Endothelial cell of umbilical vein (primary cell): Measurements from ENCODE around the gene INHBC. TPM values are rescaled to one million over a fixed set of nuclear protein-coding genes. Genes with fewer than 3 reads are reported as not detected.

ENCODE experiments used
- BruUV-seq: library from RNA; stranded (reverse); fragments of 400-500 nt; replicated peaks from 2 replicates; lab custom pipeline; 2021; lab: Mats Ljungman, UMichigan
- CTCF ChIA-PET: fragments of 300-600, 350-600 bp; sonication (Branson Sonifier 250); formaldehyde crosslinking; loops from one replicate; lab custom pipeline; 2021; ENCODE audit warnings: antibody characterized with exemption, inconsistent platforms; lab: Charles Lee
- POLR2A ChIA-PET: fragments of 300-600, 350-600 bp; sonication (Branson Sonifier 250); formaldehyde crosslinking; loops from one replicate; lab custom pipeline; 2021; ENCODE audit warnings: antibody characterized with exemption, inconsistent platforms; lab: Charles Lee
- DNase-seq: peaks from one replicate; pipeline ENCODE4 v3.0.0-alpha.2; 2011; ENCODE audit warnings: low read depth, low spot score
- FAIRE-seq: peaks from 2 replicates; lab custom pipeline; 2011; peaks lifted over from hg19 to GRCh38; lab: Jason Lieb, UNC
- H2AFZ ChIP-seq: 2 replicates; pipeline ENCODE4 v1.6.0; 2012; ENCODE audit warnings: low read depth, low read length, control low read depth, inconsistent platforms
- H3K27ac ChIP-seq: 2 replicates; pipeline ENCODE4 v1.5.1; 2011; ENCODE audit warnings: low read depth, mild to moderate bottlenecking, control low read depth, low read length, moderate library complexity; ENCODE audit not compliant: insufficient read depth
- H3K27me3 ChIP-seq, 2 experiments: 2 replicates each; pipeline versions ENCODE4 v1.6.0 to v1.6.1; 2011; ENCODE audit warnings: low read length in 2 of 2, mixed read lengths in 1 of 2; ENCODE audit not compliant: control insufficient read depth in 2 of 2, insufficient read depth in 2 of 2
- H3K36me3 ChIP-seq, 2 experiments: 2 replicates in 1 of 2; 3 replicates in 1 of 2; pipeline ENCODE4 v1.5.1; 2011; ENCODE audit warnings: low read length in 2 of 2, mild to moderate bottlenecking in 1 of 2, moderate library complexity in 1 of 2; ENCODE audit not compliant: control insufficient read depth in 2 of 2, insufficient read depth in 2 of 2; ENCODE audit errors: extremely low read depth in 1 of 2
- H3K4me1 ChIP-seq: 3 replicates; pipeline ENCODE4 v1.5.1; 2011; ENCODE audit warnings: mild to moderate bottlenecking, low read length; ENCODE audit not compliant: control insufficient read depth, insufficient read depth; ENCODE audit errors: extremely low read depth
- H3K4me2 ChIP-seq: 2 replicates; pipeline ENCODE4 v1.6.1; 2011; ENCODE audit warnings: low read length, control low read depth, mixed read lengths; ENCODE audit not compliant: insufficient read depth
- H3K4me3 ChIP-seq, 3 experiments: fragments of 200-600 bp in 1 of 3; sonication (generic), shearing (Covaris generic) in 1 of 3; replicated peaks in 1 of 3; 2 replicates each; pipeline ENCODE4 v1.5.1; 2011 to 2016; ENCODE audit warnings: control low read depth in 3 of 3, low read length in 3 of 3, mild to moderate bottlenecking in 2 of 3, inconsistent platforms in 1 of 3, low read depth in 1 of 3, moderate library complexity in 1 of 3; ENCODE audit not compliant: insufficient read depth in 1 of 3
- H3K79me2 ChIP-seq: 2 replicates; pipeline ENCODE4 v1.6.0; 2012; ENCODE audit warnings: low read length, inconsistent platforms; ENCODE audit not compliant: control insufficient read depth, insufficient read depth
- H3K9ac ChIP-seq: replicated peaks from 2 replicates; pipeline ENCODE3; 2011; ENCODE audit warnings: low read length, control low read depth; ENCODE audit not compliant: insufficient read depth; ENCODE audit errors: extremely low read depth
- H3K9me1 ChIP-seq: replicated peaks from 3 replicates; pipeline ENCODE4 v1.6.0; 2011; ENCODE audit warnings: mild to moderate bottlenecking, low read length; ENCODE audit not compliant: control insufficient read depth, insufficient read depth; ENCODE audit errors: extremely low read depth
- H3K9me3 ChIP-seq: replicated peaks from 2 replicates; pipeline ENCODE4 v1.5.1; 2012; ENCODE audit warnings: low read length, inconsistent platforms; ENCODE audit not compliant: control insufficient read depth, insufficient read depth
- H4K20me1 ChIP-seq: replicated peaks from 2 replicates; pipeline ENCODE3; 2011; ENCODE audit warnings: mild to moderate bottlenecking, low read length; ENCODE audit not compliant: control insufficient read depth, insufficient read depth; ENCODE audit errors: extremely low read depth
- EZH2 ChIP-seq: IDR thresholded peaks from 2 replicates; pipeline ENCODE4 v1.6.1; 2012; ENCODE audit warnings: borderline replicate concordance, low read depth, mild to moderate bottlenecking, moderate library complexity, low read length, inconsistent platforms; ENCODE audit not compliant: severe bottlenecking
- POLR2A ChIP-seq: IDR thresholded peaks from 2 replicates; pipeline ENCODE4 v1.6.1; 2012; ENCODE audit warnings: low read depth, mild to moderate bottlenecking, control low read depth, low read length
- dilution Hi-C: fragments of 300-500 bp; cut with MboI; formaldehyde crosslinking; loops from one replicate; pipeline ENCODE4 v1.15.0; 2019; ENCODE audit warnings: low sequenced_read_pairs; ENCODE audit not compliant: extremely low pct_ligation_motif_present
- intact Hi-C: fragments of 100-400 bp; cut with micrococcal nuclease; formaldehyde crosslinking; loops from one replicate; pipeline ENCODE4 v1.10.0; 2022
- polyA plus RNA-seq, 4 experiments: library from polyadenylated mRNA; depleted of rRNA in 3 of 4; stranded (reverse) in 3 of 4; unstranded in 1 of 4; fragments of >200 nt; gene quantifications; 2 replicates each; pipeline versions ENCODE4 v1.2.1 to v1.2.3, GENCODE V29; 2011 to 2012; ENCODE audit warnings: missing spikeins in 1 of 4
- total RNA-seq: library from RNA; stranded (reverse); gene quantifications from 2 replicates; pipeline ENCODE4 v1.2.3, GENCODE V29; 2021
- TF ChIP-seq, protein P1 (sequence below), 2 donors: IDR thresholded peaks; 1 replicate in 1 of 2; 2 replicates in 1 of 2; pipeline ENCODE4 v1.5.1; 2011; ENCODE audit warnings: low read length in 2 of 2, mild to moderate bottlenecking in 2 of 2, moderate library complexity in 2 of 2, control low read depth in 1 of 2, inconsistent platforms in 1 of 2, low read depth in 1 of 2; ENCODE audit not compliant: insufficient read depth in 1 of 2; ENCODE audit errors: extremely low read depth in 1 of 2
- TF ChIP-seq, protein P2 (sequence below): IDR thresholded peaks from 2 replicates; pipeline ENCODE4 v1.6.1; 2011; ENCODE audit not compliant: insufficient read depth, insufficient read length

The INHBC gene
- total and polyA plus RNA-seq, 2 donors (not counting 3 experiments of a cell fraction or from before 2014, with no cell fraction given), result not detected

DNA sequence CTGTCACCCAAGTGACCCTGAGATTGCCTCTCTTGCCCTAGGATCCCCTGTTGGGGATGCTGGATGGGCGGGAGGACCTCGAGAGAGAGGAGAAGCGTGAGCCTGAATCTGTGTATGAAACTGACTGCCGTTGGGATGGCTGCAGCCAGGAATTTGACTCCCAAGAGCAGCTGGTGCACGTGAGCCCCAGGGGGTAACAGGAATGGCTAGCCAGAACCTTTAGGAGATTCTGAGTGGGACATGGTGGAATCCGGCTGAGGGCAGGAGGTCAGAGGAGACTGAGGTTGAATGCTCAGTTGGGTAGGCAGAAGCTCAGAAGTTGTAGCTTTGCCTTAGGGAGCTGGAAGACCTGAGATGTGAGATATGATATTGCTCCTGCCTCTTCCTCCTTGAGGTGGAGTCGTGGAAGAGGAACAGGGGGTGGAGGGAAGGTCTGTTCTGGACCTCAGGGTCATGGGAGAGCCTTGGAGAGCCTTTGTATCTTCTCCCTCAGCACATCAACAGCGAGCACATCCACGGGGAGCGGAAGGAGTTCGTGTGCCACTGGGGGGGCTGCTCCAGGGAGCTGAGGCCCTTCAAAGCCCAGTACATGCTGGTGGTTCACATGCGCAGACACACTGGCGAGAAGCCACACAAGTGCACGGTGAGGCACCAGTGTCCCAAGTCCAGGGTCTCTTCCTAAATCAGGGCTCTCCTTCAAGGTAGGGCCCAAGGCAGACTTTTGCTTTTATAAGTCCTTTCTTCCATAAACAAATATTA is 31.3 kb downstream of the INHBC start:
- H3K4me3 ChIP-seq, result no peak overlapping the region
- no peak overlapping the region for H2AFZ ChIP-seq
- no peaks in the 10 kb centered on the region for H3K9me1 ChIP-seq
- ChIA-PET CTCF (interaction anchor here (1.0 to 1.4 kb wide), 3 partner anchors 9 to 167 kb away, joined by 3 to 7 read pairs (median 3); partner anchors contain the start of genes B4GALNT1 and INHBE), POLR2A (no interaction called here)
- no peak overlapping the region for H3K9ac ChIP-seq
- H3K4me2 ChIP-seq, result no peak overlapping the region
- no peaks in the 10 kb centered on the region for H3K9me3 ChIP-seq
- H4K20me1 ChIP-seq, result no peaks in the 10 kb centered on the region
- no peak for TF ChIP-seq EZH2
- TF ChIP-seq, protein P1, sequence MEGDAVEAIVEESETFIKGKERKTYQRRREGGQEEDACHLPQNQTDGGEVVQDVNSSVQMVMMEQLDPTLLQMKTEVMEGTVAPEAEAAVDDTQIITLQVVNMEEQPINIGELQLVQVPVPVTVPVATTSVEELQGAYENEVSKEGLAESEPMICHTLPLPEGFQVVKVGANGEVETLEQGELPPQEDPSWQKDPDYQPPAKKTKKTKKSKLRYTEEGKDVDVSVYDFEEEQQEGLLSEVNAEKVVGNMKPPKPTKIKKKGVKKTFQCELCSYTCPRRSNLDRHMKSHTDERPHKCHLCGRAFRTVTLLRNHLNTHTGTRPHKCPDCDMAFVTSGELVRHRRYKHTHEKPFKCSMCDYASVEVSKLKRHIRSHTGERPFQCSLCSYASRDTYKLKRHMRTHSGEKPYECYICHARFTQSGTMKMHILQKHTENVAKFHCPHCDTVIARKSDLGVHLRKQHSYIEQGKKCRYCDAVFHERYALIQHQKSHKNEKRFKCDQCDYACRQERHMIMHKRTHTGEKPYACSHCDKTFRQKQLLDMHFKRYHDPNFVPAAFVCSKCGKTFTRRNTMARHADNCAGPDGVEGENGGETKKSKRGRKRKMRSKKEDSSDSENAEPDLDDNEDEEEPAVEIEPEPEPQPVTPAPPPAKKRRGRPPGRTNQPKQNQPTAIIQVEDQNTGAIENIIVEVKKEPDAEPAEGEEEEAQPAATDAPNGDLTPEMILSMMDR (IDR thresholded peaks at IDR 0.05; ENCODE audit: extremely low read depth in 1 of 2, insufficient read depth in 1 of 2, low read depth in 1 of 2, low read length in 2 of 2), result no peak
- TF ChIP-seq, protein P2, sequence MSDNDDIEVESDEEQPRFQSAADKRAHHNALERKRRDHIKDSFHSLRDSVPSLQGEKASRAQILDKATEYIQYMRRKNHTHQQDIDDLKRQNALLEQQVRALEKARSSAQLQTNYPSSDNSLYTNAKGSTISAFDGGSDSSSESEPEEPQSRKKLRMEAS, result no peak
- no peak for TF ChIP-seq POLR2A
- no peaks in the 10 kb centered on the region for H3K79me2 ChIP-seq
- intact Hi-C loops (no loop called here), dilution Hi-C loops (no loop called here)
- DNase-seq, result no peak
- H3K4me1 ChIP-seq, result peaks cover 5% of the 10 kb centered on the region
- no peak for FAIRE-seq
- H3K27me3 ChIP-seq, result peaks cover 12 to 16% of the 10 kb centered on the region in 2 experiments
- H3K27ac ChIP-seq, result no peak overlapping the region
- BruUV-seq, result no TSS peak
- H3K36me3 ChIP-seq, result no peaks in the 10 kb centered on the region
